HUES48 (cell line): Measurements from ENCODE around the gene ANKFY1.

Experiments
- H3K27ac ChIP-seq: one replicate; pipeline ENCODE4 v1.7.0; 2013; ENCODE audit warnings: low read depth, low read length, inconsistent platforms
- H3K27me3 ChIP-seq: 2 replicates; pipeline ENCODE4 v1.6.1; 2013; ENCODE audit warnings: mild to moderate bottlenecking, low read length; ENCODE audit not compliant: control insufficient read depth, insufficient read depth
- H3K36me3 ChIP-seq: 2 replicates; pipeline ENCODE4 v1.6.1; 2013; ENCODE audit warnings: low read length; ENCODE audit not compliant: control insufficient read depth, insufficient read depth
- H3K4me1 ChIP-seq: 2 replicates; pipeline ENCODE4 v1.6.1; 2013; ENCODE audit warnings: mild to moderate bottlenecking, low read length; ENCODE audit not compliant: control insufficient read depth, insufficient read depth
- H3K4me3 ChIP-seq: 2 replicates; pipeline ENCODE4 v1.5.1; 2013; ENCODE audit warnings: mild to moderate bottlenecking, low read depth, low read length
- H3K9ac ChIP-seq: 2 replicates; pipeline ENCODE4 v1.6.1; 2013; ENCODE audit warnings: mild to moderate bottlenecking, low read depth, low read length, moderate library complexity
- H3K9me3 ChIP-seq: 2 replicates; pipeline ENCODE4 v1.6.1; 2013; ENCODE audit warnings: low read length; ENCODE audit not compliant: control insufficient read depth, insufficient read depth

Gene ANKFY1

GRCh38 chr17:4165301-4166010 lies 98.3 kb downstream of the ANKFY1 start:
- H3K36me3 ChIP-seq = peaks cover 62% of the 10 kb centered on the region
- no peak overlapping the region for H3K9ac ChIP-seq
- H3K4me1 ChIP-seq = 0 out of 2 replicates have a peak, but pooled peaks cover 5% of the 10 kb centered on the region
- H3K9me3 ChIP-seq = no peaks in the 10 kb centered on the region
- H3K4me3 ChIP-seq = no peak overlapping the region
- H3K27ac ChIP-seq = no peak overlapping the region
- H3K27me3 ChIP-seq = no peaks in the 10 kb centered on the region

GRCh38 chr17:4163951-4164350 lies 99.8 kb downstream of the ANKFY1 start:
- Histone ChIP-seq H3K27ac (no peak overlapping the region), H3K9me3 (no peaks in the 10 kb centered on the region), H3K9ac (no peak overlapping the region), H3K4me3 (no peak overlapping the region), H3K4me1 (0 out of 2 replicates have a peak, but pooled peaks cover 5% of the 10 kb centered on the region), H3K27me3 (no peaks in the 10 kb centered on the region), H3K36me3 (peaks cover 47% of the 10 kb centered on the region)

GRCh38 chr17:4162775-4163466 lies 100.9 kb downstream of the ANKFY1 start:
- H3K27ac ChIP-seq = peak overlapping the region; percentile 8

GRCh38 chr17:4162321-4162720 lies 101.5 kb downstream of the ANKFY1 start:
- H3K27ac ChIP-seq = peak overlapping the region; percentile 8
- H3K9ac ChIP-seq = no peak overlapping the region
- H3K4me3 ChIP-seq = no peak overlapping the region

More at GRCh38 chr17:4162775-4163466, 100.9 kb downstream of the ANKFY1 start:
- 0 out of 2 replicates have a peak, but pooled peaks cover 5% of the 10 kb centered on the region for H3K4me1 ChIP-seq
- H3K9me3 ChIP-seq = no peaks in the 10 kb centered on the region
- no peak overlapping the region for H3K4me3 ChIP-seq
- no peaks in the 10 kb centered on the region for H3K27me3 ChIP-seq
- H3K9ac ChIP-seq = no peak overlapping the region
- peaks cover 38% of the 10 kb centered on the region for H3K36me3 ChIP-seq

GRCh38 chr17:4161967-4162305 lies 101.8 kb downstream of the ANKFY1 start:
- Histone ChIP-seq H3K4me1 (0 out of 2 replicates have a peak, but pooled peaks cover 5% of the 10 kb centered on the region), H3K4me3 (no peak overlapping the region), H3K9ac (no peak overlapping the region), H3K27ac (peak overlapping the region; percentile 64), H3K9me3 (no peaks in the 10 kb centered on the region), H3K36me3 (peaks cover 28% of the 10 kb centered on the region), H3K27me3 (no peaks in the 10 kb centered on the region)

More at GRCh38 chr17:4162321-4162720, 101.5 kb downstream of the ANKFY1 start:
- H3K4me1 ChIP-seq = 0 out of 2 replicates have a peak, but pooled peaks cover 5% of the 10 kb centered on the region
- no peaks in the 10 kb centered on the region for H3K27me3 ChIP-seq
- peaks cover 32% of the 10 kb centered on the region for H3K36me3 ChIP-seq
- H3K9me3 ChIP-seq = no peaks in the 10 kb centered on the region

GRCh38 chr17:4161192-4161966 lies 102.4 kb downstream of the ANKFY1 start:
- 0 out of 2 replicates have a peak overlapping the region, but pooled peaks have one; percentile 12 for H3K9ac ChIP-seq
- no peaks in the 10 kb centered on the region for H3K27me3 ChIP-seq
- H3K9me3 ChIP-seq = no peaks in the 10 kb centered on the region
- peaks cover 22% of the 10 kb centered on the region for H3K36me3 ChIP-seq
- peak overlapping the region; percentile 65 for H3K27ac ChIP-seq
- no peak overlapping the region for H3K4me3 ChIP-seq
- H3K4me1 ChIP-seq = 0 out of 2 replicates have a peak, but pooled peaks cover 5% of the 10 kb centered on the region

GRCh38 chr17:4160294-4160859 lies 103.4 kb downstream of the ANKFY1 start:
- Histone ChIP-seq H3K27ac (no peak overlapping the region), H3K4me1 (0 out of 2 replicates have a peak, but pooled peaks cover 5% of the 10 kb centered on the region), H3K27me3 (no peaks in the 10 kb centered on the region), H3K9me3 (no peaks in the 10 kb centered on the region), H3K9ac (no peak overlapping the region), H3K36me3 (peaks cover 16% of the 10 kb centered on the region), H3K4me3 (no peak overlapping the region)

- no peaks in the 10 kb centered on the region for H3K27me3 ChIP-seq
- no peak overlapping the region for H3K9ac ChIP-seq
- H3K27ac ChIP-seq = no peak overlapping the region
- peaks cover 10% of the 10 kb centered on the region; the same call in 1 of the 2 replicates for H3K36me3 ChIP-seq
- 0 out of 2 replicates have a peak, but pooled peaks cover 5% of the 10 kb centered on the region for H3K4me1 ChIP-seq
- no peaks in the 10 kb centered on the region for H3K9me3 ChIP-seq
- no peak overlapping the region for H3K4me3 ChIP-seq
These were observed 104.0 kb downstream of the ANKFY1 start for GRCh38 chr17:4159761-4160160.

GRCh38 chr17:4157618-4158333 lies 106.0 kb downstream of the ANKFY1 start:
- Histone ChIP-seq H3K27me3 (no peaks in the 10 kb centered on the region), H3K27ac (no peak overlapping the region), H3K4me1 (0 out of 2 replicates have a peak, but pooled peaks cover 5% of the 10 kb centered on the region), H3K9me3 (no peaks in the 10 kb centered on the region), H3K4me3 (no peak overlapping the region), H3K9ac (no peak overlapping the region), H3K36me3 (peaks cover 3% of the 10 kb centered on the region; the same call in 1 of the 2 replicates)
